PC-3 (cell line): ENCODE data around the gene IL31RA.
"Not testable (repeated sequence)": the region's sequence is repeated elsewhere in the genome, so short reads cannot be mapped to it uniquely, and the experiment has no call there.

Experiments used
- CTCF ChIP-seq: fragments of 300-600 bp; sonication (generic); conservative IDR thresholded peaks from 2 replicates; pipeline ENCODE4 v1.5.1; 2017; ENCODE audit warnings: antibody characterized with exemption, low read depth, mild to moderate bottlenecking, low read length
- EZH2 ChIP-seq: fragments of 300-600 bp; sonication (generic); IDR thresholded peaks from one replicate; pipeline ENCODE4 v1.6.1; 2017; ENCODE audit warnings: antibody characterized with exemption, mild to moderate bottlenecking, low read length; ENCODE audit not compliant: unreplicated experiment

GRCh38 chr5:55815939-55816338 is 35.2 kb upstream of the IL31RA start:
- not testable (repeated sequence) for TF ChIP-seq CTCF, EZH2
